Right hindlimb (tissue), 1 donor: ENCODE measurements around the gene WNK1.
"Not testable (repeated sequence)": the region's sequence is repeated elsewhere in the genome, so short reads cannot be mapped to it uniquely, and the experiment has no call there.

Source experiments
- DNase-seq: peaks from one replicate; pipeline ENCODE4 v3.0.0-alpha.2; 2018

WNK1 gene

DNA sequence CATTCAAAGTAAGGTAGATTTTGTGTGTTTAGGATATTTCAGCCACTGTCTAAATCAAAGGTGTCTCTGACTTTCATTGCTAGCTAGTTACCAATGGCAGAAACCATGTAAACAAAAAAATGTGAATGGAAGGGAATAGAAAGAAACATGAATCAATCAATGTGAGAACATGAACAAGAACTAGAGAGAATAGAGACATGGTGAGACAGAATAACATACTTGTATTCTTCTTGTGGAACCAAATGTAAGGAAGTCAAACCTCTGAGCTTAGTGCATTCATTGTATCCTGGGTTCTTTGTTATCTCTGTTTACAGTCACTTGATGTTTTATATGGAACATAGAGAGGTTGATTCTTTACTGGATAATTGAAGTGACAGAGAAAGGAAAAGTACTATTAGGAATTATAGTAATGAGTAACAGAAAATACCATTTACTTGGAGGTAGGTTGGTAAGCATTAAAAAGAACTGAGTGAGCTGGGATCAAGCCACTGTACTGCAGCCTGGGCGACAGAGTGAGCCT is 2.6 kb upstream of the WNK1 start:
- no peak for DNase-seq

DNA sequence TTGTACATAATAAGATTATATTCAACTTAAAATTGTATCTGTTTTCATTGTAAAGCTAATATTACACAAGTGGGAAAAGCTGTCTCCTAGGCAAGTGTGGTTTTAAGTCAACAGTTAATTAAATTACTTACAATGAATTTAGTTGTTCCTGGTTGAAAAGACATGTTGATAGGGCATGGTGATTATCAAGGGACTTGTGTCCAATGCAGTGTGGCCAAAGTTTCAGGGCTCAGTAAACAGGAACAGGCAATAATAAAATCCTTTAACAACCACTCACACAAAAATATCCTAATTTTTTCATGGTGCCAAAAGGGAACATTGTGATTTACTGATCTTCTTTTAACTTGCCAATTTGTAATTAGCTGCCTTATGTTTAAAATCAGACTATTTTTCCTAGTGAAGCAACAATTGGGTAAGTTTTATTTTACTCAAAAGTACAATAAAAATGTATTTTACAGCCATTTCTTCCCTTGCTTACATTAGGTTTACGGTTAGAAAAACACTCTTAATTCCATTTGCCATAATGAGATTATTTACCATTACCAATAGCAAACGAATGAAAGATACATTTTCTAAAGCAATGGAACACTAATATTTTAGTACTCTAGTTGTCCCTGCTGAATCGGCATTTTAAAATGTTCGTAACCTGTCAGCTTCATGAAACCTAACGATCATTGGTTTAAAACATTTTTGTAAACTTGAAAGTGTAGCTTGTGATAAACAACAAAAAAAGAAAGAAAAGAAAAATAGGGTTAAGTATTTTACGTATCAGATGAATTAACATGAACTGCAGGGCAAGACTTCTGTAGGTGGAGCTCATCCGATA is 1.8 kb upstream of the WNK1 start:
- DNase-seq: no peak

DNA sequence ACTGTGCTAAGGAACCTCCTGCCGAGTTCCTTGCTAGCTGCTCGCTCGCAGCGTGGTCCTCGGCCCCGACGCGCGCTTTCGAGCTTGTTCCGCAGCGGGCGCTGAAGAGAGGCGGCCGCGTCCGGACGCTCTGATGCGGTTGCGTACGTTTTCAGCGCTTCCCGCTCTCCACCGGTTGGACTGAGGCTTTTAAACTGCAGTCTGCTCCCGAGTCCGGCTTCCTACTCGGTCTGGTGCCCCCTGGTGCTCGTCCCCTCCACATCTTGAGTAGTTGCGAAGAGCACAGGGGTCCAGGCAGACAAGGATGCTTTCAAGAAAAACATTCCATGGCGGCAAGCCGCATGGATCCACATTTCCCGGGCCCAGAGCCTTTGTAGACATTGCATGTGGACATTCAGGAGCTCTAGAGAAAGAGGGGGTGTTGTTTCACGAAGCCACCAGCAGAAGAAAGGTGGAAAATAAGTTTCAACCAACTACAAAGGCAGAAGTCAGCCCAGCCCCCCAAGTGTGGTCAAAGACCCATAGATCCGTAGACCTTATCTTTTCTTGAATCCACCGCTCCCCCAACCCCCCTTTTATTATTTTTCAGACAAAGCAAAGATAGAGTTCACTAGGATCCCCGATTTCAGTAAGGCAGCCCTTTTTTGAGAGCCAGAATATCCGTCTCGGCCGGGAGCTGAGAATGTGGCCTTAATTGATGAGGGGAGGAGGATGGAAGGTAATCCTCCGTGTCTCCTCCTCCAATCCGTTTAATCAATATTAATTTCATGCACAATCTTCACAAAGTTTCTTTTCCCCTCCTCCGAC is 984 bp upstream of the WNK1 start:
- peak; percentile 97 for DNase-seq

DNA sequence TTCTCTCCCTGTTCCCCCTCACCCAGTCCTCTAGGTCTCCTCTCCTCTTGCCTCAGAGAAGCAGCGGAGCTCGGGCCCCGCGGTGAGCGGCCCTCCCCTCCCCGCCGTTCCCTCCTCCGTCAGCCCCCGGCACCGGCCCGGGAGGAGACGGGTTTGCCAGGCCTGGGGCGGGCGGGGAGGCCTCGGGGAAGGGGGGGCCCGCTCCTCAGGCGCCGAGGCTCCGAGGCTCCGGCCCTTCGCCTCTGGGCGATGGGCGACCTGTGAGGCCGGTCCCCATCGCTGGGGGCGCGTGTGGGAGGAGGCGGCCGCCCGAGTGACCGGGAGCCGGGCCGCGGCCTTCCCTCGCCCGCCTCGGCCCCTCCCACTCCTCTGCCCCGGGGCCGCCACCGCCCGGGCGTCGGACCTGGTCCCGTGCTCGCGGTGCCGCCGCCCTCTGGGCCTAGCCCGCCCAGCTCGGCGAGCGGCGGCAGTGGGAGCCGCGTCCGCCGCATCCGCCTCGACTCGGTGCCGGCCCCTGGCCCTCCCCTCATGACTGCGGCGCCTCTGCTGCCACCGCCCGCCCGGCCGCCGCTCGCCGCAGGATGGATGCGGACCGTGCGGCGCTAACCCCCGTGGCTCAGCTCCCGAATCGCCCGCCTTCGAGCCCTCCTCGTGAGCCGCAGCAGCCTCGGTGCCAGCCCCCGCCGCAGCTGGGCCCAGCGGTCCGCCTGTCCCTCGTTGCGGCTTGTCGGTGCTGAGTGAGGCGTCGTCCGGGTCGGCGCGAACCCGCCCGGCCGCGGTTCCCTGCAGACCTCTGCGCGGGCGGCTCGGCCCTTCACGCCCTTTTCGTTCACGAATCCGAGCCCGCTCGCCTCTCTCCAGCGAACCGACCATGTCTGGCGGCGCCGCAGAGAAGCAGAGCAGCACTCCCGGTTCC is 574 bp downstream of the WNK1 start:
- peak; percentile 47 for DNase-seq

DNA sequence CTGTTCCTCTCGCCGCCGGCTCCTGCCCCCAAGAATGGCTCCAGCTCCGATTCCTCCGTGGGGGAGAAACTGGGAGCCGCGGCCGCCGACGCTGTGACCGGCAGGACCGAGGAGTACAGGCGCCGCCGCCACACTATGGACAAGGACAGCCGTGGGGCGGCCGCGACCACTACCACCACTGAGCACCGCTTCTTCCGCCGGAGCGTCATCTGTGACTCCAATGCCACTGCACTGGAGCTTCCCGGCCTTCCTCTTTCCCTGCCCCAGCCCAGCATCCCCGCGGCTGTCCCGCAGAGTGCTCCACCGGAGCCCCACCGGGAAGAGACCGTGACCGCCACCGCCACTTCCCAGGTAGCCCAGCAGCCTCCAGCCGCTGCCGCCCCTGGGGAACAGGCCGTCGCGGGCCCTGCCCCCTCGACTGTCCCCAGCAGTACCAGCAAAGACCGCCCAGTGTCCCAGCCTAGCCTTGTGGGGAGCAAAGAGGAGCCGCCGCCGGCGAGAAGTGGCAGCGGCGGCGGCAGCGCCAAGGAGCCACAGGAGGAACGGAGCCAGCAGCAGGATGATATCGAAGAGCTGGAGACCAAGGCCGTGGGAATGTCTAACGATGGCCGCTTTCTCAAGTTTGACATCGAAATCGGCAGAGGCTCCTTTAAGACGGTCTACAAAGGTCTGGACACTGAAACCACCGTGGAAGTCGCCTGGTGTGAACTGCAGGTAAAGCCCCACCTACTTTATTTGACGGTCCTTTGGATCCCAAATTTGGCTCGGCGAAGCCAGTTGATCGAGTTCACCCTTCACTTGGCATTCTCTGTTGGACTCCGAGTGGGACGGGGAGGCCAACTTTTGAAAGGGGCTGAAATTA is 1.5 kb downstream of the WNK1 start:
- DNase-seq: peak; percentile 55

DNA sequence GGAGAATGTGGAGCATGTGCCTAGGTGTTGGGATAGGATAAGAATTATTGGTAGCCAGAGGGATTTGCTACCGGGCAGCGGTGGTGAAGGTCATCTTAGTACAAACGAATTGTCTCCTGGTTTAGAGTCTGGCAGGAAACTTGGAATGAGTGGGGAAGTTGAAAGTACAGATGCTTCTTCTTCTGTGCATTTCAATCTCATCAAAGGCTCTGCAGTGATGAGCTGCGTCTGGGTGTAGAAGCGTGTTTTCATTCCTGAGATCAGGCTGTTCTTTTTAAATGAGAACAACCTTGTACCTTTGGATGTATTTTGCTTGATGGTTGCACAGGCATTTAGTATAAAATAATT is 2.1 kb downstream of the WNK1 start:
- no peak for DNase-seq

DNA sequence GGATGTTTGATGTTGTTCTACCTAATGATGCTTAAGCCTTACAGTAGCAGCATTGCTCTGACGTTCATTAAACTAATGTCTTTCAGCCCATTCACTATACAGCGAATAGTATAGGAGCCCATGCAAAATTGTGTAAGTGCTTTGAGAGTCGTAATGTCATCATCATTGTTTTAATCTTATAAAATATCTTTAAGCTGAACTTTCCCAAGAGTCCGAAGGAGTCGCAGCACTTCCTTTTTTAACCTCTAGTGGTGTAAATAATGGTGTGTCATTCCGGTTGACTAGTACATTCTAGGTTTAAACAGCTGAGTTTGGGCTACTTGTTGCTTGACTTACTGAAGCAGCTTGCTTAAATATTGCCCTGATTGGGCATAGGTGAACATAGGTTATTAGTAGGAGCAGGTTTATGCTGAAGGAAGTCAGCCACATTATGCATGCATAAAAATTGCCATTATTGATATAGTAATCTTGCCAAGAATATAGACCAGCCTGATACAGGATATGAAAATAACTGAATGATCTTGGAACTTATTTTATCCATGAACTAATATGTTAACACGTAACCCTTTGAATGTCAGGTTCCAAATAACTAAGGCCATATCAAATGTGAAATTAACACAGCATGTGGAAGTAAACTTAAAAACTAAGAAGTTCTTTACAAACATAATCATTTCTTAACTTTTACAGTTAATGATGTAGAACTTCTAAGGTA is 2.6 kb downstream of the WNK1 start:
- no peak for DNase-seq

DNA sequence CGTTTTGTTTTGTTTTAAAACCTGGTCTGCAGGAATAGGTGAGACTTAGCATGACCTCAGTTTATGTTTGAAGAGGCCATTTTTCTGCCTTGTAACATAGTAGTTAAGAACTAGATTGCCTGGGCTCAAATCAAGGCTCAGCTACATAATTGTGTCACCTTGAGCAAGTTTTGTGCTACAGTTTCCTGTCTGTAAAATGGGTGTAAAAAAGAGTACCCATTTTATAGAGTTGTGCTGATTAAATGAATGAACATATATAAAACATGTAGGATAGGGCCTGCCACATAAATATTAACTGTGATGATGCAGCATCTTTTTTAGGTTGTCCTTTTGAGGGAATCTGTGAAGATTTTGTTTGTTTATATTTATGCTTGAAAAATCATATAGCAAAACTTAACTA is 7.2 kb downstream of the WNK1 start:
- no peak for DNase-seq

DNA sequence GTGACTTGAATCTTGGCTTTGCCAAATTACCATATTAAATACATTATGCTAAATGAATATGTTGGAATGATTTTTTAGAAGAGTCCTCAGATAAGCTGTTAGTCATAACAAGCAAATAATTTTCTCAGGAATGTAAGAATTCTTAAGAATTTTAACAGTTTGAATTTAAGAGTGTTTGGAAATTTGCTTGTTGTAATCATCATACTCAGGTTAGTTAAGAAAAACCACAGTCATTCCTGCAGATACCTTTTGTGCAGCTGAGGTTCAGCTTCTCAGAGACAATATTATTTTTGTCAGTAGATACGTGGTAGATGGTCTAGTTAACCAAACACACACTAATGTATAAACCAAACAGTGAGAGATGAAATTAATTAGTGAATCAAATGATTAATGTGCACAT is 8.9 kb downstream of the WNK1 start:
- DNase-seq: no peak

DNA sequence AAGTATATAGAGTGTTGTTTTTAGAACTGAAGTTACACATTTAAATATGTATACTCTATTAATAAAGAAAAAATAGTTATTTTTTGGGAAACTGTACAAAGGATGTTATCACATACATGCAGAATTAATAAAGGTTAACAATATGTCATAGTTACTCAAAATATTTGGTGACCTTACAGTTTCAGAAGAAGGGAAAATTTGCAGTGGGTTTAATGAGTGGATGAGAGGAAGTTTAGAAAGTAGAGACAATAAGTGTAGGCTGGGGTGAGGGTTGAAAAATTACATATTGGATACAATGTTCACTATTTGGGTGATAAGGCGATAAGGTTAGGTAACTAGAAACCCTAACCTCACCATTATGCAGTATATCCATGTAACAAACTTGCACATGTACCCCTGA is 13.5 kb downstream of the WNK1 start:
- no peak for DNase-seq

DNA sequence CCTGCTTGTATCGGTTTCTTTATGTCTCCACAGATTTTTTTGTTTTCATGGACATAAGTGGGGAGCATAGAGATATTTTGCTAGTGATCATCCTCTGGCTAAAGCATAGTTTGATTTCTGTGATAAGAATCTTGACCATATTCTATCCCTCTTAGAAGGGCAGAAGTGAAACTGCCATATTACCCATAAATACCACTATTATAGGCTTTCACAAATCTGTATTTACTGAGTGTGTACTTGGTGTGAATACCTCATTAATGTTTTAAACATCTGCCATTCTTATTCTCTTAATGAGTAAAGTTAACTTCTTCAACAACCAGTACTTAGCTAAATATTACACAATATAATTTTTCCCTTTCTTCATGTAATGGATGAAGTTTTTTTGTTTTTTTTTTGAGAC is 16.1 kb downstream of the WNK1 start:
- DNase-seq: no peak

DNA sequence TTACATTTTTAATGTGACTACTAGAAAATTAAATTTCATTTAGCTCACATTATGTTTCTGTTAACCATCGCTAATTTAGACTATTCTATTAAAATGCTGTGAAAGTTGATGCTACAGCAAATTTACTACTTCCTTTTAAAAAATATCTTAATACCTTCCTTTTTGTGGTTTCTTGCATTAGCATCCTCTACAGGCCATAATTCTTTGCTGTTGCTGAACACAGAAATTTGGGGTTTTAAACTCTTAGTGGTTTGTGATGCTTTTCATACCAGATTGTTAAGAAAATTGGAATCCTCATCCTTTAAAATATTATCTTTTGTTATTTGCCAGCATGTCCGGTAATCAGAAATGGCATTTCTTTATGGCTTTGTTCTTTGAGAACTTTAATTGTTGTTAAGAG is 18.1 kb downstream of the WNK1 start:
- no peak for DNase-seq

DNA sequence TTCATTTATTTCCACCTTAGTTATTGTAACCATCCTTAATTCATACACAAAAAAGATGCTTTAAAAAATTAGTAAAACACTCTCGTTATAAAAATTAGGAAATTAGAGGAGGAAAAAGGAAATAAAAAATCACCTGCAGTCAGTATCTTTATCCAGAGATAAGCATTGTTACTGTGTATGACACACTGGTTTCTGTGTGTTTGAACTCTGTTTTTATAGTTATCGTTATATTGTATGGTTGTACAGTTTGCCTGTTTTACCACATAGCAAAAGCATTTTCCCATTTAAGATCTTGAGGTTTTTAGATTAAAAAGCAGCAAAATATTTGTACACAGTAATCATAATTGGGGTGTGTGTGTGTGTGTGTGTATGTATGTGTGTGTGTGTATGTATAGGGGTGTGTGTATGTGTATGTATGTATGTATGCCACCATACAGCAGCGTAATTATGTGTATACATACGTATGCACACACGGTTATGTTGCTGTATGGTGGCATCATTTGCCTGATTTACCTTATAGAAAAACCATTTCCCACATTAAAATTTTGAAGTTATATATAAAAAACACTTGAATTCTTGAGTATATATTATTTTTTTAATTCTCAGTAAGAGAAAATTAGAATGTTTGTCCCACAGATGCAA is 19.8 kb downstream of the WNK1 start:
- DNase-seq: no peak

DNA sequence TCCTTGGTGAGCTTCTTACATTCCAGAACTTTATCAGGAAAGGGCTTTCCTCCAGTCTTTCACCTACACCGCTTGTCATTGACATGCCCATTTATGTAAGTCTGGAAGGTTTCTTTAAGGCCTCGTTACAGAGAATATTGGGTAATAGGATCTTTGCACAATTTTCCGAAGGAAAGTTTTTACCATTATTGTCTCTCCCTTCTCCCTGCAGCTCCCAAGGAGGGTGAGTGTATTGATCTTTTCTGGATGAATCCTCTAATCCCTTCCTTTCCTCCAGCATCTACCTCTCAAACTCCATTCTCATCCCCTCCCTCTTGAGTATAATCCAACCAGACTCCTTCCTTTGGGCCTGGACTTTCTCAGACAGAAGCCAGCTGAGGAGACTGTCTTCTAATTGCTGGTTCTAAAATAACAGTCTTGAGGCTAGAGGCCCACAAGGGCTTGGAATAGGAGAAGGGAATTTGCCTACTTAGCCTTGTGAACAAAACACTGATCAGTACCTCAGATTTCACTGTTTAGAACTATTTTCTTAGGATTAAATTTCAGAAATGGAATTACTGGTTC is 21.8 kb downstream of the WNK1 start:
- DNase-seq: no peak

DNA sequence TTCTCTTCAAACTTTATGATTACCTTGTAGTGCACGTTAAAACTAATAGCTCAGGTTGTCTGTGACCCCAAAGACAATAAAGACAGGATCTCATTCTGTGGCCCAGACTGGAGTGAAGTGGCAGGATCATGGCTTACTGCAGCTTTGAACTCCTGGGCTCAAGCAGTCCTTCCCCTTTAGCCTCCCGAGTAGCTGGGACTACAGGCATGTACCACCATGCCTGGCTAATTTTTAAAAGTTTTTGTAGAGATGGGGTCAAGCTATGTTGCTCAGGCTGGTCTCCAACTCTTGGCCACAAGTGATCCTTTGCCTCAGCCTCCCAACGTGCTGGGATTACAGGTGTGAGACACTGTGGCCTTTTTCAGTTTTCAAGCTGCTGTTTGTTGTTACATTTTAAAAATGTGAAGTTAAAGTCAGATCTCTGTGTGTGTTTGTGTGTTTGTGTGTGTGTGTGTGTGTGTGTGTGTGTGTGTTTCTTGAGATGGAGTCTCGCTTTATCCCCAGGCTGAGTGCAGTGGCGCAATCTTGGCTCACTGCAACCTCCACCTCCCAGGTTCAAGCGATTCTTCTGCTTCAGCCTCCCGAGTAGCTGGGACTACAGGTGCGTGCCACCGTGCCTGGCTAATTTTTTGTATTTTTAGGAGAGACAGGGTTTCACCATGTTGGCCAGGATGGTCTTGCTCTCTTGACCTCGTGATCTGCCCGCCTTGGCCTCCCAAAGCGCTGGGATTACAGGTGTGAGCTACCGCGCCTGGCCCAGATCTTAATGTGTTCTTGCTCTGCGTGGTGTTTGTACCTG is 23.8 kb downstream of the WNK1 start:
- not testable (repeated sequence) for DNase-seq

DNA sequence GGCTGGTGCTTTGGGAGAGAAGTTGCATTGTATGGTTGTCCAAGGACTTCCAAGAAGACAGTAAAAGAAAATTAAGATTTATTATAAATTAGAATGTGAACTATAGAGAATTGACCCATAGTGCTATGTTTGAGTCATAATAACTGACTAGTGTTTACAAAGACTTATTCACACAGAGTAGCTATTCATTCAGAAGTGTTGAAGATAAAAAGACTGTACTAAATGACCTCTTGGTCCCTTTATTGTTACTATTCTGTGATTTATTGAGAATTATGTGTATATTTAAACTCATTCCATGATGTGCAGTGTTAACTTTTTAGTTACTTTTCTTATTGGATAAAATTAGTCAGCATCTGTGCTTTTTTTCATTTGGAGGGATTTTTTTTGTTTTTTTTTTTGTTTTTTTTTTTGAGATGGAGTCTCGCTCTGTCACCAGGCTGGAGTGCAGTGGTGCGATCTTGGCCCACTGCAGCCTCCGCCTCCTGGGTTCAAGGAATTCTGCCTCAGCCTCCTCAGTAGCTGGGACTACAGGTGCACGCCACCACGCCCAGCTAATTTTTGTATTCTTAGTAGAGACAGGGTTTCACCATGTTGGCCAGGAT is 24.5 kb downstream of the WNK1 start:
- DNase-seq: not testable (repeated sequence)

DNA sequence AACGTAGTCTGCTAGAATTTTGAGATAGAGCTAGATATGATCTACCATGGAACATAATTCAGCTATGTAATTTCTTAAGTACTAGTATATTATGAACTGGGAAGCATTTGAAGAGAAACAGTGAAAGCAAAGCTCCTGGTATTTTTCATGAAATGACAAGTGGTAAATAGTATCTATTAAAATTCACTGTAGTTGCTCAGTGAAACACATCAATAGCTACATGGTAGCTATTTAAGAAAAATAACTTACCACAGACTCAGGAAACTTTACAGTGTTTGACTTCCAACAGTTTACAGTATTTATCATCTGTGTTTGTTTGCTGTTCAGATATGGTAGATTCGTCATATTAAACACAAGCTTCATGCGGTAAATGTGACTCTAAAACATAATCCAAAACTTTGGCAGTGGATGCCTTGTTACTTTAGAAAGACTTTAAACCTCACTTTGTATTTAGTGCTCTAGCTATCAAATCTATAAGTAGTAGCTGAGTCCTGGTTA is 25.2 kb downstream of the WNK1 start:
- no peak for DNase-seq

DNA sequence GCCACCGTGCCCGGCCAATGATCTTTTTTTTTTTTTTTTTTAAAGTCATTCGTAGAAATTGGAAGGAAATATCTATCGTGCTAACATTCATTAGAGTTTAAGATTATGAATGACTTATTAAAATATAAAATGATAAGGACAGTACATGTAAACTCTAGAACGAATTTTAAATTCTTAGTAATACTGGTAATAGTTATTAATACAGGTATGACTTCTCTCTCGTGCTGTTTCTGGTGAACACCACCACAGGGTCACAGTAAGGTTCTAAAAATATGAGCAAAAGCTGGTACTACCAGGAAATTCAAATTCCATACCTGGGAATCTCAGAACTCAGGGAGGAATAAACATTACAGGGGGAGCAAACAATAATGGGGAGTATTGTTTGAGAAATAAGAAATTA is 26.2 kb downstream of the WNK1 start:
- DNase-seq: no peak
